HCT116 (cell line): ENCODE measurements around the gene KLHDC8B. TPM values are rescaled to one million over a fixed set of nuclear protein-coding genes. Genes with fewer than 3 reads are reported as not detected.

Experiments
- ATAC-seq: fragments of 200-7000 bp; cut with Tn5 transposase; 2 replicates; pipeline ENCODE4 v1.9.1; 2020; ENCODE audit warnings: mild to moderate bottlenecking, moderate library complexity
- BruUV-seq: library from RNA; stranded (reverse); fragments of 400-500 nt; replicated peaks from 2 replicates; lab custom pipeline; 2021; lab: Mats Ljungman, UMichigan
- CTCF ChIA-PET: fragments of 300-600 bp; sonication (Branson Sonifier 250); formaldehyde crosslinking; loops from one replicate; lab custom pipeline; 2021; ENCODE audit warnings: antibody characterized with exemption; lab: Charles Lee
- POLR2A ChIA-PET: fragments of 300-600, 350-600 bp; sonication (Branson Sonifier 250); formaldehyde crosslinking; loops from one replicate; lab custom pipeline; 2021; ENCODE audit warnings: antibody characterized with exemption; lab: Charles Lee
- RAD21 ChIA-PET, 2 experiments: fragments of 300-600 bp; sonication (Branson Sonifier 250); formaldehyde crosslinking; loops; one replicate each; lab custom pipeline; 2023; ENCODE audit warnings: low total read pairs in 2 of 2; ENCODE audit not compliant: uncharacterized antibody in 2 of 2, unreplicated experiment in 2 of 2, low non-redundant PET in 1 of 2; lab: Charles Lee
- DNase-seq: peaks from one replicate; pipeline ENCODE4 v3.0.0-alpha.2; 2010; ENCODE audit warnings: low read depth, low spot score
- H2AFZ ChIP-seq: fragments of 200-600 bp; shearing (Covaris generic), sonication (generic); 2 replicates; pipeline ENCODE4 v1.6.1; 2017; ENCODE audit warnings: low read depth, mixed run types, mixed read lengths, antibody characterized with exemption, low read length; ENCODE audit not compliant: poor library complexity, severe bottlenecking
- H3K27ac ChIP-seq: 2 replicates; pipeline ENCODE4 v1.5.1; 2012; ENCODE audit warnings: low read depth, low read length
- H3K27me3 ChIP-seq: fragments of 200-600 bp; sonication (generic); 2 replicates; pipeline ENCODE4 v1.6.1; 2016; ENCODE audit warnings: mixed run types, low read length, mixed read lengths; ENCODE audit not compliant: insufficient read depth
- H3K36me3 ChIP-seq, 2 experiments: fragments of 200-500 bp in 1 of 2; fragments of 200-600 bp in 1 of 2; sonication (Bioruptor generic) in 1 of 2; sonication (generic) in 1 of 2; 2 replicates each; pipeline versions ENCODE4 v1.5.1 to v1.6.1; 2014 to 2016; ENCODE audit warnings: low read length in 2 of 2, inconsistent platforms in 1 of 2, mixed read lengths in 1 of 2, mixed run types in 1 of 2; ENCODE audit not compliant: insufficient read depth in 2 of 2, control insufficient read depth in 1 of 2
- H3K4me1 ChIP-seq, 2 experiments: fragments of 200-600 bp in 1 of 2; sonication (generic) in 1 of 2; 2 replicates each; pipeline versions ENCODE4 v1.5.1 to v1.6.1; 2012 to 2017; ENCODE audit warnings: low read length in 2 of 2, inconsistent platforms in 1 of 2, mild to moderate bottlenecking in 1 of 2, mixed read lengths in 1 of 2, mixed run types in 1 of 2, moderate library complexity in 1 of 2; ENCODE audit not compliant: insufficient read depth in 2 of 2, control insufficient read depth in 1 of 2
- H3K4me2 ChIP-seq: fragments of 200-600 bp; sonication (generic); 2 replicates; pipeline ENCODE4 v1.6.1; 2017; ENCODE audit warnings: mixed run types, low read length, mixed read lengths
- H3K4me3 ChIP-seq, 2 experiments: fragments of 200-600 bp in 1 of 2; sonication (generic) in 1 of 2; replicated peaks in 1 of 2; 2 replicates each; pipeline ENCODE4 v1.5.1; 2011 to 2016; ENCODE audit warnings: low read length in 2 of 2, control low read depth in 1 of 2, low read depth in 1 of 2, mild to moderate bottlenecking in 1 of 2, mixed read lengths in 1 of 2, mixed run types in 1 of 2
- H3K79me2 ChIP-seq: fragments of 200-600 bp; sonication (generic); 2 replicates; pipeline ENCODE4 v1.6.1; 2017; ENCODE audit warnings: mild to moderate bottlenecking, mixed run types, low read length, moderate library complexity, mixed read lengths; ENCODE audit not compliant: insufficient read depth
- H3K9ac ChIP-seq: fragments of 200-600 bp; sonication (generic); 2 replicates; pipeline ENCODE4 v1.6.1; 2016; ENCODE audit warnings: low read length, mixed read lengths
- H3K9me2 ChIP-seq: fragments of 200-600 bp; sonication (generic), shearing (Covaris generic); 2 replicates; pipeline ENCODE4 v1.6.1; 2017; ENCODE audit warnings: mixed run types, mild to moderate bottlenecking, moderate library complexity; ENCODE audit not compliant: insufficient read depth
- H3K9me3 ChIP-seq, 2 experiments: fragments of 200-500 bp in 1 of 2; fragments of 200-600 bp in 1 of 2; sonication (Bioruptor generic) in 1 of 2; sonication (generic) in 1 of 2; 2 replicates each; pipeline ENCODE4 v1.6.1; 2014 to 2017; ENCODE audit warnings: low read length in 2 of 2, mixed read lengths in 2 of 2, inconsistent platforms in 1 of 2, low read depth in 1 of 2, mild to moderate bottlenecking in 1 of 2, mixed run types in 1 of 2, moderate library complexity in 1 of 2; ENCODE audit not compliant: control insufficient read depth in 1 of 2, insufficient read depth in 1 of 2
- H4K20me1 ChIP-seq: fragments of 200-600 bp; sonication (generic), shearing (Covaris generic); 2 replicates; pipeline ENCODE4 v1.6.1; 2017; ENCODE audit warnings: mixed run types, mild to moderate bottlenecking, moderate library complexity; ENCODE audit not compliant: insufficient read depth
- CBX3 ChIP-seq: IDR thresholded peaks from 2 replicates; pipeline ENCODE4 v1.6.1; 2012; ENCODE audit warnings: low read depth
- EGR1 ChIP-seq: IDR thresholded peaks from 2 replicates; pipeline ENCODE4 v1.6.1; 2012; ENCODE audit warnings: low read depth
- JUND ChIP-seq: IDR thresholded peaks from 2 replicates; pipeline ENCODE4 v1.6.1; 2012
- SIN3A ChIP-seq: IDR thresholded peaks from 2 replicates; pipeline ENCODE4 v1.6.1; 2012; ENCODE audit warnings: low read depth
- SRF ChIP-seq: IDR thresholded peaks from 2 replicates; pipeline ENCODE4 v1.6.1; 2012; ENCODE audit warnings: low read depth
- YY1 ChIP-seq: IDR thresholded peaks from 2 replicates; pipeline ENCODE4 v1.6.1; 2011; ENCODE audit warnings: low read length, low read depth, moderate library complexity, mild to moderate bottlenecking; ENCODE audit not compliant: insufficient replicate concordance; ENCODE audit errors: extremely low read depth
- ZFX ChIP-seq: fragments of 450-650 bp; IDR thresholded peaks from 2 replicates; pipeline ENCODE4 v1.6.1; 2017
- intact Hi-C: fragments of 100-400 bp; cut with micrococcal nuclease; formaldehyde crosslinking; loops from 2 replicates; pipeline ENCODE4 v1.10.0; 2022
- total RNA-seq: library from RNA; stranded (reverse); gene quantifications from one replicate; pipeline ENCODE4 v1.2.1, GENCODE V29; 2021; ENCODE audit not compliant: unreplicated experiment
- TF ChIP-seq, protein P1 (sequence below): IDR thresholded peaks from 2 replicates; pipeline ENCODE4 v1.6.1; 2012
- TF ChIP-seq, protein P2 (sequence below): IDR thresholded peaks from 2 replicates; pipeline ENCODE4 v1.6.1; 2011; ENCODE audit warnings: mild to moderate bottlenecking, low read length, moderate library complexity; ENCODE audit not compliant: insufficient replicate concordance; ENCODE audit errors: extremely low read depth
- TF ChIP-seq, protein P3 (sequence below): IDR thresholded peaks from 2 replicates; pipeline ENCODE4 v1.6.1; 2012; ENCODE audit warnings: low read depth

KLHDC8B gene
- total RNA-seq, 1 experiment from 2014 or later: 10.4 TPM

DNA sequence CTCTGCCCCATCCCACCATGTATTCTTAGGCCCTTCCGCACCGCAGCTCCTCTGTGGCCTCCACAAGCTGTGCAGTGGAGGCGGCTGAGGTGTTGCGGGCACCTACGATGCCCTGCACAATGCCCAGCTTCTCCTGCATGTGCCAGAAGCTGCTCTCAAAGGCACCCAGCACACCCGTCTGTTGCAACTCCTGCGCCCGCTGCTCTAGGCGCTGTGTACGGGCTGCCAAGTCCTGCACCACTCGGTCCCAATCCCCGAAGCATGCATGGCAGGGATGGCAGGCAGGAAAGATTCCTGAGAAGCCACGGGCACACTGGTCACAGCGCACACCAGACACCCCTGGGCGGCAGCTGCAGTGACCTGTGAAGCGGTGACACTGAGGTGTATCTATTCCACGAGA lies 47.7 kb upstream of the KLHDC8B start:
- Histone ChIP-seq H2AFZ (no peak overlapping the region), H3K4me1 (peaks cover 7 to 14% of the 10 kb centered on the region in 2 experiments), H3K36me3 (peaks cover 7 to 8% of the 10 kb centered on the region in 2 experiments; a peak in 3 of 4 replicates), H3K4me2 (no peak overlapping the region)
- intact Hi-C loops: no loop called here
- CTCF ChIA-PET: no interaction called here
- no peak for ATAC-seq
- DNase-seq: no peak
- no peak for TF ChIP-seq YY1
- TF ChIP-seq SRF: no peak
- no peak for TF ChIP-seq JUND
- TF ChIP-seq, protein P1, sequence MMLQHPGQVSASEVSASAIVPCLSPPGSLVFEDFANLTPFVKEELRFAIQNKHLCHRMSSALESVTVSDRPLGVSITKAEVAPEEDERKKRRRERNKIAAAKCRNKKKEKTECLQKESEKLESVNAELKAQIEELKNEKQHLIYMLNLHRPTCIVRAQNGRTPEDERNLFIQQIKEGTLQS: no peak
- no peak for TF ChIP-seq SIN3A
- TF ChIP-seq ZFX: no peak
- TF ChIP-seq, protein P2, sequence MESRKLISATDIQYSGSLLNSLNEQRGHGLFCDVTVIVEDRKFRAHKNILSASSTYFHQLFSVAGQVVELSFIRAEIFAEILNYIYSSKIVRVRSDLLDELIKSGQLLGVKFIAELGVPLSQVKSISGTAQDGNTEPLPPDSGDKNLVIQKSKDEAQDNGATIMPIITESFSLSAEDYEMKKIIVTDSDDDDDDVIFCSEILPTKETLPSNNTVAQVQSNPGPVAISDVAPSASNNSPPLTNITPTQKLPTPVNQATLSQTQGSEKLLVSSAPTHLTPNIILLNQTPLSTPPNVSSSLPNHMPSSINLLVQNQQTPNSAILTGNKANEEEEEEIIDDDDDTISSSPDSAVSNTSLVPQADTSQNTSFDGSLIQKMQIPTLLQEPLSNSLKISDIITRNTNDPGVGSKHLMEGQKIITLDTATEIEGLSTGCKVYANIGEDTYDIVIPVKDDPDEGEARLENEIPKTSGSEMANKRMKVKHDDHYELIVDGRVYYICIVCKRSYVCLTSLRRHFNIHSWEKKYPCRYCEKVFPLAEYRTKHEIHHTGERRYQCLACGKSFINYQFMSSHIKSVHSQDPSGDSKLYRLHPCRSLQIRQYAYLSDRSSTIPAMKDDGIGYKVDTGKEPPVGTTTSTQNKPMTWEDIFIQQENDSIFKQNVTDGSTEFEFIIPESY: no peak
- TF ChIP-seq, protein P3, sequence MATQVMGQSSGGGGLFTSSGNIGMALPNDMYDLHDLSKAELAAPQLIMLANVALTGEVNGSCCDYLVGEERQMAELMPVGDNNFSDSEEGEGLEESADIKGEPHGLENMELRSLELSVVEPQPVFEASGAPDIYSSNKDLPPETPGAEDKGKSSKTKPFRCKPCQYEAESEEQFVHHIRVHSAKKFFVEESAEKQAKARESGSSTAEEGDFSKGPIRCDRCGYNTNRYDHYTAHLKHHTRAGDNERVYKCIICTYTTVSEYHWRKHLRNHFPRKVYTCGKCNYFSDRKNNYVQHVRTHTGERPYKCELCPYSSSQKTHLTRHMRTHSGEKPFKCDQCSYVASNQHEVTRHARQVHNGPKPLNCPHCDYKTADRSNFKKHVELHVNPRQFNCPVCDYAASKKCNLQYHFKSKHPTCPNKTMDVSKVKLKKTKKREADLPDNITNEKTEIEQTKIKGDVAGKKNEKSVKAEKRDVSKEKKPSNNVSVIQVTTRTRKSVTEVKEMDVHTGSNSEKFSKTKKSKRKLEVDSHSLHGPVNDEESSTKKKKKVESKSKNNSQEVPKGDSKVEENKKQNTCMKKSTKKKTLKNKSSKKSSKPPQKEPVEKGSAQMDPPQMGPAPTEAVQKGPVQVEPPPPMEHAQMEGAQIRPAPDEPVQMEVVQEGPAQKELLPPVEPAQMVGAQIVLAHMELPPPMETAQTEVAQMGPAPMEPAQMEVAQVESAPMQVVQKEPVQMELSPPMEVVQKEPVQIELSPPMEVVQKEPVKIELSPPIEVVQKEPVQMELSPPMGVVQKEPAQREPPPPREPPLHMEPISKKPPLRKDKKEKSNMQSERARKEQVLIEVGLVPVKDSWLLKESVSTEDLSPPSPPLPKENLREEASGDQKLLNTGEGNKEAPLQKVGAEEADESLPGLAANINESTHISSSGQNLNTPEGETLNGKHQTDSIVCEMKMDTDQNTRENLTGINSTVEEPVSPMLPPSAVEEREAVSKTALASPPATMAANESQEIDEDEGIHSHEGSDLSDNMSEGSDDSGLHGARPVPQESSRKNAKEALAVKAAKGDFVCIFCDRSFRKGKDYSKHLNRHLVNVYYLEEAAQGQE: no peak
- TF ChIP-seq EGR1: no peak
- no peak for TF ChIP-seq CBX3
- TF ChIP-seq, all 23 proteins: peak for 0
- no peaks in the 10 kb centered on the region for H4K20me1 ChIP-seq
- H3K9ac ChIP-seq: no peak overlapping the region
- no peaks in the 10 kb centered on the region for H3K9me3 ChIP-seq
- BruUV-seq: no TSS peak
- H3K9me2 ChIP-seq: no peaks in the 10 kb centered on the region
- no peaks in the 10 kb centered on the region for H3K27me3 ChIP-seq
- ChIA-PET RAD21 (no interaction called here), POLR2A (no interaction called here)
- peaks cover 18% of the 10 kb centered on the region for H3K79me2 ChIP-seq
- H3K27ac ChIP-seq: no peak overlapping the region
- H3K4me3 ChIP-seq: no peak overlapping the region
